ENCODE data around the gene CRAMP1.

The CRAMP1 gene

DNA sequence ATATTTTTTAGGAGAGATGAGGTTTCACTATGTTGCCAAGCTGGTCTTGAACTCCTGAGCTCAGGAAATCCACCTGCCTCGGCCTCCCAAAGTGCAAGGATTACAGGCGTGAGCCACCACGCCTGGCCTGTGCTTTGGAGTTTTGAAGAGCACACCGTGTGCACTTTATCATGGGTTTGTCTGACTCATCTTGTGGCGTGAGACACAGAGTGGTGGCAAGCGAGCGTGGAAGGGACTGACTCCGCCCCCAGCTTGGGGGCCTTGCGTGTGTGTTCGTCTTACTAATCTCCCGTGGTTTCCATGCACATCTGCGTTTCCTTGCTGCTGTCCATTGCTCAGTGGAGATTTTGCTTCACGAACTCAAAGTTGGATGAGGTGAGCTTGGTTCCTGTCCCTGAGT lies 22.9 kb downstream of the CRAMP1 start:
- no peak for DNase-seq (ENCODE audit: low read depth)

DNA sequence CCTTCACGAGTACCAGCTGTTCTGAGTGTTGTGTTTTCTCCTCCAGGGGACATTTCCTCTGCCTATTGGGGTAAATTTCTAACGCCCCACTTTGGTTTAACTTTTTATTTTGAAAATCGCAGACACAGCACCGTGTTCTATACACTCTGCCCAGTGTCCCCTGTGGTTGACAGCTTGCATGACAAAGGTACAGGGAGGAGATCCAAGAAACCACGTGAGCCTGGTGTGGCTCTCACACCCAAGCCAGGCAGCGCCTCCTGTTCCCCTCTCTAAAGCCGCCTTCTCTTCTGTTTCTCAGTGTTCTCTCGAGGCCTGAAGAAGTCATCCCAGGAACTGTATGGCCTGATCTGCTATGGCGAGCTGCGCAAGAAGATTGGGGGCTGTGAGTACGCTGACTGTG lies 25.4 kb downstream of the CRAMP1 start:
- DNase-seq (ENCODE audit: low read depth), result no peak

DNA sequence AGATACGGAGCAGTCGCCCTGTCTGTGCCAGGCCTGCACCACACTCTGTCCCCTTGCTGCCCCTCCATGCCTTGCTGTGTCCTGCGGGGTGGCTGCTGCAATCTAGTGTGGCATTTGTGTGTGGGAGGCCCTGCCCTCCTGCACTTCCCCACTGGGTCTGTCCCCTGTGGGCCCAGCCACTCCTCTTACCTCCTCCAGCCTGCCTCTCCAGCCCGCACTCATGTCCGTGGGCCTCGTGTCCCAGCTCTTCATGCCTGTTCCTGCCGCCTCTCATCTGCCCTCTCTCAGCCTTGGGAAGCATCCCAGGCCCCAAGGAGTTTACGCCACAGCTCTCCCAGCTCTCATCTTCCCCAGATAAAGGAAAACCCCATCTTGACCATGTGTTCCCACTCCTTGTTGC lies 26.6 kb downstream of the CRAMP1 start:
- DNase-seq (ENCODE audit: low read depth), result no peak

DNA sequence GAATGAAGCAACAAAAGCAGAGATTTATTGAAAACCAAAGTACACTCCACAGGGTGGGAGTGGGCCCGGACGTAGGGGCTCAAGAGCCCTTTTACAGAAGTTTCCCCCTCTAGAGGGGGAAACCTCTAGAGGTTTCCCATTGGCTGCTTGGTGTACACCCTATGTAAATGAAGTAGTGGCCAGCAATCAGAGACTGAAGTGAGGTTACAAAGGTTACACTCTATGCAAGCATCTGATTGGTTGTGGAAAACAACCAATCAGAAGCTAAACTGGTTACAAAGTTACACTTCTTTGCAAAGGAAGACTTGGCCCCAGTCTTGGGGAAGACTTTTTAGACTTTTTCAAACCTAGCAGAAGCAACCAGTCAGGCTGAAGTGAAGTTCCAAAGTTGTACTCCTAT lies 27.1 kb downstream of the CRAMP1 start:
- DNase-seq (ENCODE audit: low read depth), result no peak

DNA sequence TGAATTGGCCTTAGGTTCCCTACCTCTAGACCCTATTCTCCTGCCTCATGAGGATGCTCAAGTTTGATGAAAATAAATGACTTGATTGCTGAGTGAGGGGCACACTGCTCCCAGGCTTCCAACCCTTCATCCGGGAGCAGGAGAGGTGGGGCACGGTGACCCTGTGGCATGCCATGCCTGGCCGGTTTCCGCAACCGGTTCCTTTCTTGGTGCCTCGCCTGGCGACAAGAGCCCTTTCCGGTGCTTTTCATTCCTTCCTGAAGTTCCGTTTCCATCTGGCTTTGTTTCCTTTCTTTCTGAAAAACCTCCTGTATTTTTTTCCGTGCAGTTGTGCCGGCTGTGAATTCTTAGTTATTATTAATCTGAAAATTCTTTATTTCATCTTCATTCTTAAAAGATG lies 27.7 kb downstream of the CRAMP1 start:
- no peak for DNase-seq (ENCODE audit: low read depth)

DNA sequence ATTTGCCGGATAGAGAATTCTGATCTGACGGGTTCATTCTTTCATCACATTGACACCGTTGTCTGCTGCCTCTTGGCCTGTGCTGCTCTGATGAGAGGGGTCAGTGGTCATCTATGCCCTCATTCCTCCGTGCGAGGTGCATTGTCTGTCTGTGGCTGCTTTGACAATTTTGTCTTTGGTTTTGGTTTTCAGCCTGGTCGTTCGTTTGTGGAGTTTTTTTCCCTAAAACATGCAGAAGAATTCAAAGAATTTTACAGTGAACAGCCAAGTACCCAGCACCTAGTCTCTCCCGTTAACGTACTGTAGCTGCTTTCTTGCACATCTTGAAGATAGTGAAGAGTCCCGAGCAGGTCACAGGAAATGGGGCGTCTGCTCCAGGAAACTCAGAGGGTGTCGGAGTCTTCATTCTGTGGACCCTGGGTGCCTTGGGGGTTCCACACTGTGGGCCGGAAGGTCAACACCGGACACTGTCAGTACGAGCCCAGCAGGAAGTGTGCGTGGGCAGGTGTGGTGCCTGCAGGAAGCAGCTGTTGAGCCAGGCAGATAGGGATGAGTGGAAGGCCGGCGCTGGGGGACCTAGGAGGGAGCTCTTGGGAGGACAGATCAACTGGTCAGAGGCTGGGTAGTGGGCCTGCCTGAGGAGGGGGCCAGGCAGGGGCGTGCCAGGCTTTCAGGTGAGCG lies 28.2 kb downstream of the CRAMP1 start:
- DNase-seq (ENCODE audit: low read depth), result no peak

DNA sequence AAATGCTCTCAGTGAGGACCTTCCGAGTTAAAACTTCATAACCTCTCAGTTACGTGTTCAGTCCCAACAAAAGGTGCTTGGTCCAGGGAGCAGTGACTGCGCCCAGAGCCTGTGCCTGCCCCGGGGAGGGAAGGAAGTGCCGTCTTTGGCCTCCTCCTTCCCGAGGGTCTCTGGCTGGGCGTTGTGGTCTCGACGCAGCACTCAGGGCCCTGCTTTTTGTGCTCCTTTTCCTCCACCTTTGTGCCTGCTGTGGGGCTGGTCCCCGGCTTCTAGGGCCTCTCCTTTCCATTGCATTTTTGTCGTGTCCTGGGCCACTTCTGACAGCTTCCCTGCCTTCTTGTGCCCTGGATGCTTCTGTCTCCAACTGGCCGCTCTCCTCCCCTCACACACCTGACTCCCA lies 29.1 kb downstream of the CRAMP1 start:
- no peak for DNase-seq (ENCODE audit: low read depth)

DNA sequence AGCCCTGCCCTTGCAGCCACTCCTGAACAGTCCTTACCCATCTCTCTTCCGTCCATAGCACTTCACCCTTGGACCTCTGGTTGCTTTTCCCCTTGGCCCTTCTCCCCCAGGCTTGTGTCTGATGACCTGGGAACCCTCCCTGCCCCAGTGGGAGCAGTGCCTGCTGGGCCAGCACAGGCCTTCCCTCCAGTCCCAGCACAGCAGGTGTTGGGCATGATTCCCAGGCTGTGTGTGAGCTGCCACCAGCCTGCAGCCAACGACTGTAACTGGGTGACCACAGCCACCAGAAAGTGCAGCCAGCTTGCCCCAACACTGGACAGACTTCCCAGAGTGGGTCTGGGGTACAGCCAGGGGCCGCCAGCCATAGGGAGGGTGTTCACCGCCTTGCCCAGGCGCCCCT lies 30.0 kb downstream of the CRAMP1 start:
- no peak for DNase-seq (ENCODE audit: low read depth)

DNA sequence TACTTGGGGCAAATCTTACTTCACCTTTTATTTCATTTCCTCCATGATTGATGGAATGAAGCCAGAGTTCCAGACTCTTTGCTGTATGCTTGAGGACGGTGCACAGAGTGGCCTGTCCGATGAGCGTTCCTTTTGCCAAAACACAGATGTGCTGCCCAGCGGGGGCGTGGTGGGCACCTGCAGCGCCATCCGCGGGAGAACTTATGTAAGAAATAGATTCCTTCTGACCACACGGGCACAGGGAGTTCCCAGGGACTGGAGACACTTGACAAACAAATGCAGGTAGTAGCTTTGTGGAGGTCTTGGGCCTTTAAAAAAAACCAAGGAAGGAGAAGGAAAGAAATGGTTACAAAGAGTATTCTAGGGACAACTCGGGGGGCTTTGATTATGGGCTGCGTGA lies 30.6 kb downstream of the CRAMP1 start:
- no peak for DNase-seq (ENCODE audit: low read depth)

DNA sequence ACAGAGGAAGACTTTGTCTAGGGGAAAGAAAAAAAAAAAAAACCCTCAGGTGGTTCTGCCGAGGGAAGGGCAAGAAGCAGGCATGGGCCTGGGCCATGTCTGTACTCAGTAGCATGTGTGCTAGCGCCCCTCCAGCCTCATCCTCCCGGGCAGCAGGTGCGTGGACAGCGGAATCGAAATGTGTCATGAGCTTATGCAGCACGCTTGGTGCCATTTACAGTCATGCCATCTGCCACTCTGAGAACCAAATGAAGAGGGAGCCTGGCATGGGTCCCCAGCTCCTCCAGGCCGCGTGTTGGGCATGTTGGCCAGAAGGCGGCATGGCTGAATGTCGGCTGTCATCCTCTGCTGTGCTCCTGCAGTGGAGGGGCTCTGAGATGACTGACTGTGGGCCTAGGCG lies 31.4 kb downstream of the CRAMP1 start:
- no peak for DNase-seq (ENCODE audit: low read depth)

DNA sequence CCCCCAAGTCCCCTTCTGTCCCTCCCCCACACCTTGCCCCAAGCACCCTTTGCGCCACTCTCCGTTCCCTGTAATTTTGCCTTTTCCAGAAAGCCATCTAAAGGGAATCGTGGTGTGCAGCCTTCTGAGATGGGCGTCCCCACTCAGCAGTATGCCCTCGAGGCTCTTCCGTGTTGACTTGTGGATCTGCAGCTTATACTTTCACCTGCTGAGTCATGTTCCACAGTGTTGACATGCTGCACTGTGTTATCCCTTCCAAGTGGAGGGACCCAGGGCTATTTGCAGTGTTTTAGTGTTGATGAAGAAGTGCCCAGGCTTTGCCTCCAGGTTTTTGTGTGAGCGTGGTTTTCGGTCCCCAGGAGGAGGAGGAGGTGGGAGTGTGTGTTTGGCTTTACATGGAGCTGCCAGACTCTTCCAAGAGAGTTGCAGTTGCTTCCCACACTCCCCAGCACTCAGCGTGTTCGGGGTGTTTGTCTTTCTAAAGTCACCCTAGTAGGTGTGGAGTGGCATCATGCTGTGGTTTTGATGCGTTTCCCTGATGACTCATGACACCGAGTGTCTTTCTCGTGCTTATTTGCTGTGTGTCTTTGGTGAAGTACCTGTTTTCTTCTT lies 33.9 kb downstream of the CRAMP1 start:
- DNase-seq (ENCODE audit: low read depth), result peak; percentile 9

DNA sequence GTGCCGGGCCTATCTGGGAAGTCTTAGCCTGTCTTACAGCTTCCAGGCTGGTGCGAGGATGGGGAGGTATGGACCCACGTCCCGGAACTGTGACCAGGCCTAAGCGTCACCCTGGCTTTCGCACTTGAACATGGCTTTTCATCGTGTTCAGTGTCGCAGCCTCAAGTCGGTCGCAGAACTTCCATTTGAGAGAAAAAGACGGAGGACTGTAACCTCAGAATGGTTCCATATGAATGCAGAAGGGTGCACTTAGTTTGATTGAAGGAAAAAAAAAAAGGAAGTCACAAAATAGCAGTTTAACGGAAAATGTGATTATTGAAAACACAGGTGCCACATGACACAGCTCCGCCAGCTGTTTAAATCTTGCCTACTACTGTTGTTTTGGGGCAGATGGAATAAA lies 35.7 kb downstream of the CRAMP1 start:
- DNase-seq (ENCODE audit: low read depth), result no peak

DNA sequence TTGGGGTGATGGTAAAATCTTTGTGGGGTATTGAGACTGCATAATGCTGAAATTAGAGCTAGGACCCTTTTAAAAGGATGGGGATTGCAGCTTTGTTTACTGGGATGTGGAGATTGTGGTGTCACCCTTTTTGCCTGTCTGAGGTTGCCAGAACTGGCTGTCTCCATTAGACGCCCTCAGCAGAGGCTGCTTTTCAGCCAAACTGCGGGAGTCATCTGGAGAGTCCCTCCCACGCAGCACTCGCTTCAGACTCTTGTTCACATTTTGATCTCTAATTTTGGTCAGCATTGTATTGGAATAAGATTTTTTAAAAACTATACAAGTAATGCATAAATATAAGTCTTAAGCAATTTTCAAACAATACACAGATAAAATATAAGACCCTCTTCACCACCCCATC lies 38.0 kb downstream of the CRAMP1 start:
- DNase-seq (ENCODE audit: low read depth), result no peak

DNA sequence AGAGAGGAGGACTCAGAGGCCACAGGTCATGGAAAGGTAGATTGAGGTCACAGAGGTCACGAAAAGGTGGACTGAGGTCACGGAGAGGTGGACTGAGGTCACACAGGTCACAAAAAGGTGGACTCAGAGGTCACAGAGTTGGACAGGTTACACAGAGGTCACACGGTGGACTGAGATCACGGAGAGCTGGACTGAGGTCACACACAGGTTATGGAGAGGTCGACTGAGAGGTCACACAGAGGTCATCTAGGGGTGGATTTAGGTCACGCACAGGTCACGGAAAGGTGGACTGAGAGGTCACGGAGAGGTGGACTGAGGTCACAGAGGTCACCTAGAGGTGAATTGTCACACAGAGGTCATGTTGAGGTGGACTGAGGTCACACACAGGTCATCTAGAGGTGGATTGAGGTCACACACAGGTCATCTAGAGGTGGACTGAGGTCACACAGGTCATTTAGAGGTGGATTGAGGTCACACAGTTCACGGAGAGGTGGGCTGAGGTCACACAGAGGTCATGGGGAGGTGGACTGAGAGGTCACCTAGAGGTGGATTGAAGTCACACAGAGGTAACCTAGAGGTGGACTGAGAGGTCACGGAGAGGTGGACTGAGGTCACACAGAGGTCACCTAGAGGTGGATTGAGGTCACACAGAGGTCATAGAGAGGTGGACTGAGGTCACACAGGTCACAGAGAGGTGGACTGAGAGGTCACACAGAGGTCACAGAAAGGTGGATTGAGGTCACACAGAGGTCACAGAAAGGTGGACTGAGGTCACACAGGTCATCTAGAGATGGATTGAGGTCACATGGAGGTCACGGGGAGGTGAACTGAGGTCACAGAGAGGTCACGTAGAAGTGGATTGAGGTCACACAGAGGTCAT lies 39.2 kb downstream of the CRAMP1 start:
- DNase-seq (ENCODE audit: low read depth), result no peak

DNA sequence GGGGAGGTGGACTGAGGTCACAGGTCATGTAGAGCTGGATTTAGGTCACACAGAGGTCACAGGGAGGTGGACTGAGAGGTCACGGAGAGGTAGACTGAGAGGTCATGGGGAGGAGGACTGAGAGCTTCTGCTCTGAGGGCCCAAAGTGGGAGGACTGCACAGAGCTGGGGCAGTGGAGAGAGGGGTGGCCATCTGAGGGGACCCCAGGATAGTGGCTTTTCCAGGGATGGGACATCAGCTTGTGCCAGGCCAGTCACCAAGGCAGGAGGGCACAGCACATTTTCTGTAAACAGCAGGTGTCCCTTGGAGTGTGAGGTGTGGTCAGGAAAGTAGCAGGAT lies 39.8 kb downstream of the CRAMP1 start:
- no peak for DNase-seq (ENCODE audit: low read depth)

DNA sequence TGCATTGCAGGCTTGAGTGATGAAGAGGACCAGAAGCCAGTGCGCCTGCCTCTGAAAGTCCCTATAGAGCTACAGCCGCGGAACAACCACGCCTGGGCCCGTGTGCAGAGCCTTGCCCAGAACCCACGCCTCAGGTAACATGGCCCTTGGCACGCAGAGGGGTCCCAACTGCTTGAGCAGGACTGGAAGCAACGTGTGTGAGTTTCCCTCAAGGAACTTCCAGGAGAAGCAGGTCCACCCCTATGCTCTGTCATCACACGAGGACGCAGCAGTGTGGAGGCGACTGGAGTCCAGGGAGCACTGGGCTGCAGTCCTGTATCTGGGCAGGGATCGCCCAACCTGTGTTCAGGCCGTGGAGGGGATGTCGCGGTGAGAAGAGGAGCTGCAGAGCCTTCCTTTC lies 40.9 kb downstream of the CRAMP1 start:
- no peak for DNase-seq (ENCODE audit: low read depth)

DNA sequence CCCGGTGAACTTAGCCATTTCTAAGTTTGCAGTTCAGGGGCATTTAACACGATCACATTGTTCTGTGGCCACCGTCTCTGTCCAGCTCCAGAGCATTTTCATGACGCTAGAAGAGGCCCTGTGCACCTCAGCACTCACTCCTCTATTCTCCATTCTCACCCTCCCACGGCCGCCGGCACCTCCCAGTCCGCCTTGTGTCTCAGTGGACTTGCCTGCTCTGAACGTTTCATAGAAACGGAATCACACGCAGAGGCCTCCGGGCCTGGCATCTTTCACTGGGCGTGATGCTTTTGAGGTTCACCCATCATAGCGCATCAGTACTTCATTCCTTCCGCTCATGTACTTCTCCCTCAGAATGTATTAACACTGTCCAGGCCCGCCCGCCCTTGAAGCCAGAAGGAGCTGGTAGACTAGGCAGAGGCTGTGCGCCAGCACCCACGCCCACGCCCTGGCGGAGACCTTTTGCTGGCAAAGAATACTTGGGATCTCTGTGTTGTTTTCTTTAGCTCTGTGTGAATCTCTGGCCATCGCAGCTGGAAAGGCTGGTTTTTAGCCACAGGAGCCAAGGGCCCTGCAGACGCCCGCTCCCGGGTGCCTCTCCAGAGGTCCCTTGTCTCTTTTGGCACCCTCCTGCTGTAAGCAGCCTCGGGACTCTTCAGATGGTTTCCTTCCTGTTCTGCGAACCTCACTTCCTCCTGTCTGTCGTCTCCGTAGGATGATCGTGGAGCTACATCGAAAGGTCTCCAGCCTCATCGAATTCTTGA lies 42.5 kb downstream of the CRAMP1 start:
- no peak for DNase-seq (ENCODE audit: low read depth)

DNA sequence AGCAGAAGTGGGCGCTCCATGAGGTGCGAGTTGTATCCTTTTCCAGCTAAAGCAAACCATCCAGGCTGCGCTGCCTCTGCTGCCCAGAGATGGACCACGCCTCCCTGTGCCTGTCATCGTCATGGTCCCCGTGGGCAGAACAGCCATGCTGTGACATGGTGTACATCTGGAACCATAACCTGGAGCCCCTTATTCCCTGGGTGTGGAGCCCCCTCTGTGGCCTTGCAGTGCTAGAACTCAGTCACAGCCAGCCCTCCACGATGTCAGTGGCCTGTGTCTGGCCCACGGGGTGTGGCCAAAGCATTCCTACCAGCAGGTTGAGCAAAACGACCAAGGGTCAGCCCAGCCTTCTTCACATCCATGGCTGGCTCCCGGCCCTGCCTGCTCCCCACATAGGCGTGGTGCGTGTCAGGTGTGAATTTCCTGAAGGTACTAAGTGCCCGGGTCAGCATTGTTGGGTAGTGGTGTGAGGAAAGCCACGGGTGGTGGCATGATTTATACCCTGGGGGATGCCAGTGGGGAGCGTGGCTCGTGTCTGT lies 43.2 kb downstream of the CRAMP1 start:
- DNase-seq (ENCODE audit: low read depth), result no peak

DNA sequence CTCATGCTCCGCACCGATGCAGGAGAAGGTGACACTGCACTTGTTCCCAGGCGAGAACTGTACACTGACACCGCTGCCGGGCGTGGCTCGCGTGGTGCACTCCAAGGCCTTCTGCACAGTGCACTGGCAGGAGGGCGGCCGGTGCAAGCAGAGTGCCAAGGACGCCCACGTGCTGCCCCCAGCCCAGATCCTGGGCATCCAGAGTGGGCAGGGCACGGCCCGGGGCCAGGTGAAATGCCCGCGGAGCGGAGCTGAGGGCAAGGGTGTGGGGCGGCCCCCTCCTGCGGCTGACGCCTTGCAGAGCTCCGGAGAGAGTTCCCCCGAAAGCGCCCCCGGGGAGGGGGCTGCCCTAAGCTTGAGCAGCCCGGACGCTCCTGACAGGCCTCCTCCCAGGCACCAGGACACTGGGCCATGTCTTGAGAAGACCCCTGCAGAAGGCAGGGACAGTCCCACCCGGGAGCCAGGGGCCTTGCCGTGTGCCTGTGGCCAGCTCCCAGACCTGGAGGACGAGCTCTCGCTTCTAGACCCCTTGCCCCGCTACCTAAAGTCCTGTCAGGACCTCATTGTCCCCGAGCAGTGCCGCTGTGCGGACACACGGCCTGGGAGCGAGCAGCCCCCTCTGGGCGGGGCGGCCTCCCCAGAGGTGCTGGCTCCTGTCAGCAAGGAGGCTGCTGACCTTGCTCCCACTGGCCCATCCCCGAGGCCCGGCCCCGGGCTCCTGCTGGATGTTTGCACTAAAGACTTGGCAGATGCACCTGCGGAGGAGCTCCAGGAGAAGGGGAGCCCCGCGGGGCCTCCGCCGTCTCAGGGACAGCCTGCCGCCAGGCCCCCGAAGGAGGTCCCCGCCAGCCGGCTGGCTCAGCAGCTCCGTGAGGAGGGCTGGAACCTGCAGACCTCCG lies 44.0 kb downstream of the CRAMP1 start:
- DNase-seq (ENCODE audit: low read depth), result no peak

DNA sequence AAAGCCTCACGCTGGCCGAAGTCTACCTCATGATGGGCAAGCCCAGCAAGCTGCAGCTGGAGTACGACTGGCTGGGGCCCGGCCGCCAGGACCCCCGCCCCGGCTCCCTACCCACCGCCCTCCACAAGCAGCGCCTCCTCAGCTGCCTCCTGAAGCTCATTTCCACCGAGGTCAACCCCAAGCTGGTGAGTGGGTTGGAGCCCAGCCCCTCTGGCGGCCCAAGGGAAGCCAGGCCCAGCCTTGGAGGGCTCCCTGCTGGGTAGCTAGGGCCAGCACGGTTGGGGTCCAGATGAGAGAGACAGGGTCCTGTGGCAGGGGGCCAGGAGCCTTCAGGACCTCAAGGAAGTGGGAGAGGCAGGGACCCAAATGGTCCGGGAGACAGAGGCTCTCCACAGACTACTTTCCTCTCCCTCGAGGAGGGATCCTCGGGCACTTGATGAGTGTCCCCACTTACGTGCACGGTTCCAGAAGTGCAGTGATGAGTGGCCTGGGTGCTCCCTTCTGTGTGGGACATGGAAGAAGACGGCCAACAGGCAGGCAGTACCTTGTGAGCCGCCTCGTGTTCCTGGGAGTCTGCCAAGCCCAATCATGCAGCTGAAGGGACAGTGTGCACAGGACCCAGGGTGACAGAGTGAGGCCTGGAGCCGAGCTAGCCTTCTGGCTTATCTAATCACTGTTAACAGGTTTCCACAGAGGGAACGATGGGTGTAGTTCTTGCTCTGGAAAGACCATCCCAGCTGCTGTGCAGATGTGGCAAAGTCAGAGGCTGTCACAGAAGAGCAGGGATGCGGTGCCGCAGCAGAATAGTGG lies 44.9 kb downstream of the CRAMP1 start:
- no peak for DNase-seq (ENCODE audit: low read depth)
